Measurements from ENCODE around the gene DAB1. TPM values are rescaled to one million over a fixed set of nuclear protein-coding genes. Genes with fewer than 3 reads are reported as not detected.

DAB1 gene
- total and polyA plus RNA-seq, 2 of the 8 experiments (the other 6 are each of a cell fraction or from before 2014, with no cell fraction given), result 4.4 to 11.8 TPM

DNA sequence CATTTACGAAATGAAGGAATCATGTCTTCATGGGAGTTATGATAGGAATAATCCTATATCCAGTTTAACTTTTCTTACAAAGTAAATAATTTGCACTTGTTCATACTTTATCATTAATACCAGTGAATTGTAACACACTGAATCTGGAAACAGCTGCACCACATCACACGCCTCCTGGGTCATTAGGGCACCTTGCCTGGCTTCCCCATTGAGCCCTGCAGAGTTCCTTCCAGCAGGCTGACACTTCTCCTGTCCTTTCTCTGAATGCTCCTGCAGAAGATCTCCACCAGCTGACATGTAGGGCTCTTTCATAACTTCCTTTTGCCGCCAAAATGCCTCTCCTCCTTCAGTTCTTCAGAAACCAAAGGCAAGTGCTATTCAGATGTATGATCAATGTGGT, 201.1 kb downstream of the DAB1 start (continued):
- TF ChIP-seq SP2 (IDR thresholded peaks at IDR 0.05; ENCODE audit: low read length), result no peak
- no peak for TF ChIP-seq FOSL1 (IDR thresholded peaks at IDR 0.05; ENCODE audit: insufficient read depth, low read depth, low read length)

DNA sequence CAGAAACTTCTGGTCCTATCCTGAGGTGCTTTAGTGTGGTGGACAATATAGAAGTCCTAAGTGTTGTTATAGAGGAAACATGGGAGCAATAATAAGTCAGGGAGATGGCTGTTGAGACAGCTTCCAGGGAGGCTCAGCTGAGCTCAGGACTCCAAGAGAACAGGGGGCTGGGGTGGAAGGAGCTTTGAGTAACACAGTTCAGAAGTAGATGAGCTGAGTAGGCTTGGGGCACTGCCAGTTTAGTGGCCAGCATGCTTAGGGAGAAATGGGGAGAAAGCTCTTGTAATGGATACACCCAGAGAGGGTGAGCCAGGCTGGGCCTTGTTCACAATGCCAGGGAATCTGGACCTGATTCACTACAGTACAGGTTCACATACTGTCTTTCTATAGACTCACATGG, 201.6 kb downstream of the DAB1 start:
- peaks cover 0 to 3% (median 0%) of the 10 kb centered on the region in 4 experiments; a peak in 2 of 7 replicates for H3K4me1 ChIP-seq (replicated peaks in 1 of 4; ENCODE audit: control insufficient read depth in 3 of 4, insufficient read depth in 4 of 4, low read length in 3 of 4)
- DNase-seq (ENCODE audit: low read depth in 1 of 2, low spot score in 2 of 2) (no peak), FAIRE-seq (no peak)
- H4K8ac ChIP-seq (ENCODE audit: extremely low read depth, insufficient read depth, low read length), result no peak overlapping the region
- H2BK15ac ChIP-seq (ENCODE audit: low read length), result no peak overlapping the region
- no peak overlapping the region for H3K23ac ChIP-seq (ENCODE audit: insufficient read length)
- no peak overlapping the region for H2AFZ ChIP-seq (ENCODE audit: low read length)
- H3K9ac ChIP-seq (replicated peaks in 1 of 4; ENCODE audit: extremely low read depth in 1 of 4, low read depth in 3 of 4, low read length in 3 of 4), result no peak overlapping the region
- no peaks in the 10 kb centered on the region for H3K79me1 ChIP-seq (ENCODE audit: low read depth, low read length)
- no peaks in the 10 kb centered on the region for H3K23me2 ChIP-seq (ENCODE audit: low read depth, low read length)
- no peaks in the 10 kb centered on the region for H3K9me3 ChIP-seq (ENCODE audit: insufficient read depth in 2 of 2, low read depth in 1 of 2, low read length in 1 of 2)
- ChIA-PET CTCF (ENCODE audit: partially characterized antibody) (no interaction called here), POLR2A (ENCODE audit: partially characterized antibody) (no interaction called here)
- H3K56ac ChIP-seq (replicated peaks; ENCODE audit: insufficient read length, low read depth, low read length), result no peak overlapping the region
- H4K91ac ChIP-seq (replicated peaks; ENCODE audit: insufficient read length, low read length), result no peak overlapping the region
- H3K4me3 ChIP-seq (ENCODE audit: extremely low read depth in 1 of 4, insufficient read depth in 2 of 4, low read depth in 3 of 4, low read length in 4 of 4), result no peak overlapping the region
- H2BK120ac ChIP-seq (replicated peaks; ENCODE audit: low read depth, low read length), result no peak overlapping the region
- H2AK5ac ChIP-seq (ENCODE audit: low read depth, low read length), result no peak overlapping the region
- H2BK5ac ChIP-seq (ENCODE audit: low read depth, low read length), result no peak overlapping the region
- no peak overlapping the region for H2BK20ac ChIP-seq (ENCODE audit: low read length)
- H3K36me3 ChIP-seq (ENCODE audit: control insufficient read depth in 2 of 4, insufficient read depth in 4 of 4, low read length in 3 of 4), result no peaks in the 10 kb centered on the region
- H3K27me3 ChIP-seq (replicated peaks in 1 of 4; ENCODE audit: control insufficient read depth in 3 of 4, extremely low read depth in 1 of 4, insufficient read depth in 3 of 4, low read length in 3 of 4), result no peaks in the 10 kb centered on the region
- no peak overlapping the region for H3K4me2 ChIP-seq (ENCODE audit: insufficient read depth in 1 of 2, low read depth in 2 of 2, low read length in 2 of 2)
- H2BK12ac ChIP-seq (ENCODE audit: low read depth, low read length), result no peak overlapping the region
- no peaks in the 10 kb centered on the region for H4K20me1 ChIP-seq (replicated peaks in 1 of 2; ENCODE audit: control insufficient read depth in 1 of 2, insufficient read depth in 2 of 2, low read length in 2 of 2)
- no peaks in the 10 kb centered on the region for H3K79me2 ChIP-seq (ENCODE audit: control insufficient read depth in 1 of 2, insufficient read depth in 2 of 2, low read length in 2 of 2)
- H4K5ac ChIP-seq (ENCODE audit: insufficient read length, low read depth, low read length), result no peak overlapping the region
- H3K27ac ChIP-seq (ENCODE audit: low read depth, low read length), result no peak overlapping the region
- H3K4ac ChIP-seq (replicated peaks; ENCODE audit: insufficient read length, low read depth, low read length), result no peak overlapping the region
- H3K18ac ChIP-seq (ENCODE audit: extremely low read depth, low read length), result no peak overlapping the region
- no peak overlapping the region for H3K14ac ChIP-seq (ENCODE audit: insufficient read length)
- no peak for TF ChIP-seq RBBP5 (IDR thresholded peaks at IDR 0.05; ENCODE audit: borderline replicate concordance, low read depth, low read length)
- no peak for TF ChIP-seq CHD2 (IDR thresholded peaks at IDR 0.05; ENCODE audit: low read length)
- no peak for TF ChIP-seq RXRA (IDR thresholded peaks at IDR 0.05; ENCODE audit: insufficient read depth, low read depth, low read length)
- no peak for TF ChIP-seq SIX5 (IDR thresholded peaks at IDR 0.05; ENCODE audit: low read depth, low read length)
- TF ChIP-seq ATF3 (IDR thresholded peaks at IDR 0.05; ENCODE audit: insufficient read depth, low read depth, low read length), result no peak
- TF ChIP-seq CTCF (IDR thresholded peaks at IDR 0.05; ENCODE audit: control extremely low read depth in 1 of 3, insufficient read depth in 1 of 3, low read depth in 1 of 3, low read length in 3 of 3), result no peak
- TF ChIP-seq KDM5A (IDR thresholded peaks at IDR 0.05; ENCODE audit: low read length), result no peak
- no peak for TF ChIP-seq BACH1 (IDR thresholded peaks at IDR 0.05; ENCODE audit: low read length)
- no peak for TF ChIP-seq BRCA1 (IDR thresholded peaks at IDR 0.05; ENCODE audit: low read depth, low read length)
- no peak for TF ChIP-seq CREB1 (IDR thresholded peaks at IDR 0.05)

All from H1 (cell line).